Fibroblast of lung (primary cell): ENCODE data around the gene ANKRD33.

Experiments
- CTCF ChIP-seq, 2 donors: IDR thresholded peaks in 1 of 2; conservative IDR thresholded peaks in 1 of 2; 1 replicate in 1 of 2; 2 replicates in 1 of 2; pipeline ENCODE4 v1.5.1; 2011 to 2012; ENCODE audit warnings: low read length in 2 of 2, control low read depth in 1 of 2, inconsistent platforms in 1 of 2, low read depth in 1 of 2, mild to moderate bottlenecking in 1 of 2
- EZH2 ChIP-seq: IDR thresholded peaks from 2 replicates; pipeline ENCODE4 v1.5.1; 2012; ENCODE audit warnings: low read length, control low read depth, mild to moderate bottlenecking; ENCODE audit errors: missing control alignments

- TF ChIP-seq CTCF (conservative IDR thresholded peaks at IDR 0.05 in 1 of 2, IDR thresholded peaks at IDR 0.05 in 1 of 2; ENCODE audit: low read depth in 1 of 2, low read length in 2 of 2) (no peak), EZH2 (no peak)
Observed at GRCh38 chr12:51848326-51848727, 39.6 kb upstream of the ANKRD33 start, which contains the start of gene FIGNL2.
